ENCODE results near the gene EVX2.

EVX2 gene

GRCh38 chr2:176097820-176098365, 14.1 kb upstream of the EVX2 start:
- POLR2A ChIA-PET: interaction anchor here (0.8 to 6.7 kb wide), 5 partner anchors 8 to 1092 kb away, joined by 3 to 75 read pairs (median 9); partner anchors contain the start of genes CHN1 and HOXD11
- Histone ChIP-seq H3K4me1 (ENCODE audit: control insufficient read depth, insufficient read depth, low read length) (peaks cover 6% of the 10 kb centered on the region), H3K36me3 (ENCODE audit: control insufficient read depth in 2 of 2, insufficient read depth in 1 of 2, low read length in 2 of 2) (peaks cover 0 to 16% of the 10 kb centered on the region in 2 experiments; a peak in 1 of 3 replicates), H3K4me3 (ENCODE audit: low read depth, low read length) (peak overlapping the region; percentile 31), H3K9me3 (ENCODE audit: control insufficient read depth, insufficient read depth, low read depth, low read length) (no peaks in the 10 kb centered on the region), H3K27ac (ENCODE audit: extremely low read depth, low read depth, low read length) (peak overlapping the region; percentile 85)
- CTCF ChIA-PET: interaction anchor here (0.6 to 4.3 kb wide), 34 partner anchors 8 to 1400 kb away, joined by 3 to 33 read pairs (median 4); no protein-coding TSS in a partner anchor
- TF ChIP-seq ZBTB10 (tag by site-specific recombination; IDR thresholded peaks at IDR 0.05) (0 out of 2 replicates have a peak, but pooled peaks have one; percentile 5), WT1 (tag by site-specific recombination; IDR thresholded peaks at IDR 0.05) (no peak), ZNF610 (tag by site-specific recombination; IDR thresholded peaks at IDR 0.05; ENCODE audit: borderline replicate concordance) (no peak), ZNF341 (tag by site-specific recombination; IDR thresholded peaks at IDR 0.05; ENCODE audit: low read depth) (peak; percentile 84), ZBTB17 (tag by site-specific recombination; IDR thresholded peaks at IDR 0.05) (peak; percentile 10), ZNF366 (tag by site-specific recombination; conservative IDR thresholded peaks at IDR 0.05) (peak; percentile 75; the same call in 1 of the 2 replicates), ZNF433 (tag by site-specific recombination; IDR thresholded peaks at IDR 0.05; ENCODE audit: low read depth) (no peak), ZNF398 (tag by site-specific recombination; IDR thresholded peaks at IDR 0.05) (peak; percentile 35; the same call in 1 of the 2 replicates), SP7 (tag by site-specific recombination; IDR thresholded peaks at IDR 0.05) (0 out of 2 replicates have a peak, but pooled peaks have one; percentile 5), PRDM1 (tag by site-specific recombination; IDR thresholded peaks at IDR 0.05) (0 out of 2 replicates have a peak, but pooled peaks have one; percentile 1)

GRCh38 chr2:176096986-176097819, 13.4 kb upstream of the EVX2 start:
- H3K27ac ChIP-seq (ENCODE audit: extremely low read depth, low read depth, low read length): peak overlapping the region; percentile 85
- CTCF ChIA-PET: interaction anchor here (0.5 to 4.3 kb wide), 43 partner anchors 9 to 1399 kb away, joined by 3 to 33 read pairs (median 4); no protein-coding TSS in a partner anchor
- no peak for TF ChIP-seq ZNF426 (tag by site-specific recombination; IDR thresholded peaks at IDR 0.05)
- TF ChIP-seq ZNF530 (tag by site-specific recombination; IDR thresholded peaks at IDR 0.05; ENCODE audit: low read depth): no peak
- TF ChIP-seq ZBTB7A (tag by site-specific recombination; IDR thresholded peaks at IDR 0.05; ENCODE audit: low read depth): 0 out of 2 replicates have a peak, but pooled peaks have one; percentile 56
- TF ChIP-seq ZNF26 (tag by site-specific recombination; IDR thresholded peaks at IDR 0.05): no peak
- TF ChIP-seq PRDM1 (tag by site-specific recombination; IDR thresholded peaks at IDR 0.05): peak; percentile 25; the same call in 1 of the 2 replicates
- no peak for TF ChIP-seq ZNF747 (tag by site-specific recombination; IDR thresholded peaks at IDR 0.05)
- TF ChIP-seq ZNF776 (tag by site-specific recombination; IDR thresholded peaks at IDR 0.05; ENCODE audit: borderline replicate concordance): no peak
- TF ChIP-seq ZNF544 (tag by site-specific recombination; IDR thresholded peaks at IDR 0.05): no peak
- TF ChIP-seq ZNF366 (tag by site-specific recombination; conservative IDR thresholded peaks at IDR 0.05): 0 out of 2 replicates have a peak, but pooled peaks have one; percentile 46
- TF ChIP-seq KLF7 (tag by site-specific recombination; IDR thresholded peaks at IDR 0.05; ENCODE audit: borderline replicate concordance): no peak
- TF ChIP-seq SETDB1 (IDR thresholded peaks at IDR 0.05; ENCODE audit: insufficient read length, low read length): no peak
- TF ChIP-seq ZNF302 (tag by site-specific recombination; IDR thresholded peaks at IDR 0.05; ENCODE audit: low read depth): no peak
- peak; percentile 55; the same call in 1 of the 2 replicates for TF ChIP-seq ZNF398 (tag by site-specific recombination; IDR thresholded peaks at IDR 0.05)
- no peak for TF ChIP-seq HOXC10 (CRISPR knock-in tag; IDR thresholded peaks at IDR 0.05)
- no peak for TF ChIP-seq ZFP69B (tag by site-specific recombination; IDR thresholded peaks at IDR 0.05)
- TF ChIP-seq ZNF654 (tag by site-specific recombination; IDR thresholded peaks at IDR 0.05; ENCODE audit: low read depth): peak; percentile 86
- peak; percentile 51 for TF ChIP-seq ZBTB48 (tag by site-specific recombination; IDR thresholded peaks at IDR 0.05)

More at GRCh38 chr2:176096986-176097819, 13.4 kb upstream of the EVX2 start:
- H3K9me3 ChIP-seq (ENCODE audit: control insufficient read depth, insufficient read depth, low read depth, low read length): no peaks in the 10 kb centered on the region
- H3K4me3 ChIP-seq (ENCODE audit: low read depth, low read length): peak overlapping the region; percentile 49
- POLR2A ChIA-PET: interaction anchor here (0.8 to 6.7 kb wide), 5 partner anchors 8 to 1092 kb away, joined by 3 to 75 read pairs (median 9); partner anchors contain the start of genes CHN1 and HOXD11
- H3K4me1 ChIP-seq (ENCODE audit: control insufficient read depth, insufficient read depth, low read length): peaks cover 6% of the 10 kb centered on the region
- H3K36me3 ChIP-seq (ENCODE audit: control insufficient read depth in 2 of 2, insufficient read depth in 1 of 2, low read length in 2 of 2): peaks cover 0 to 16% of the 10 kb centered on the region in 2 experiments; a peak in 1 of 3 replicates
